A549 (cell line): ENCODE data around the gene CDAN1.

ENCODE experiments used
- CEBPB ChIP-seq, 2 experiments: fragments of >200 bp in 1 of 2; sonication (Bioruptor Twin) in 1 of 2; formaldehyde crosslinking in 1 of 2; IDR thresholded peaks; 2 replicates each; pipeline ENCODE4 v1.6.1; 2012 to 2016
- JUN ChIP-seq, 2 experiments: fragments of >200 bp; sonication (Bioruptor Twin); formaldehyde crosslinking; IDR thresholded peaks; 2 replicates in 1 of 2; 3 replicates in 1 of 2; pipeline ENCODE4 v1.6.1; 2016 to 2017
- MAFK ChIP-seq: fragments of 450-650 bp; IDR thresholded peaks from 2 replicates; pipeline ENCODE4 v1.6.1; 2014; ENCODE audit not compliant: partially characterized antibody
- MAZ ChIP-seq: fragments of 150-350 bp; IDR thresholded peaks from 2 replicates; pipeline ENCODE4 v1.6.1; 2014; ENCODE audit warnings: antibody characterized with exemption, low read depth, low read length, borderline replicate concordance
- POLR2A ChIP-seq: IDR thresholded peaks from 2 replicates; pipeline ENCODE4 v1.6.1; 2012; ENCODE audit warnings: mild to moderate bottlenecking, low read length
- RNF2 ChIP-seq: fragments of 200-600 bp; sonication (generic); IDR thresholded peaks from 2 replicates; pipeline ENCODE4 v1.6.1; 2016; ENCODE audit warnings: low read depth, mild to moderate bottlenecking, antibody characterized with exemption, moderate library complexity, borderline replicate concordance
- TP53 ChIP-seq: fragments of 250-450 bp; sonication (Bioruptor Pico); IDR thresholded peaks from 2 replicates; pipeline ENCODE4 v1.5.0; 2021; ENCODE audit warnings: mild to moderate bottlenecking, moderate library complexity

- TF ChIP-seq JUN (IDR thresholded peaks at IDR 0.05) (no peak), MAFK (no peak), POLR2A (no peak), TP53 (no peak), MAZ (no peak), CEBPB (IDR thresholded peaks at IDR 0.05) (no peak), RNF2 (no peak)
These were observed 801 bp upstream of the CDAN1 start for GRCh38 chr15:42737529-42738328.
